Gastroesophageal sphincter (tissue), 4 donors: ENCODE measurements around the gene ISCA2. TPM values are rescaled to one million over a fixed set of nuclear protein-coding genes. Genes with fewer than 3 reads are reported as not detected.
A peak's percentile ranks its signal among the peaks of the same experiment; 100 is the strongest.

ENCODE experiments used
- ATAC-seq: fragments of 150-250 bp; one replicate; pipeline ENCODE4 v1.9.1; 2016; ENCODE audit warnings: mild to moderate bottlenecking, moderate library complexity
- H3K27ac ChIP-seq, 4 donors: fragments of 200-600 bp; sonication (generic) in 3 of 4; 1 replicate in 3 of 4; 2 replicates in 1 of 4; pipeline ENCODE4 v1.5.1; 2016 to 2019
- H3K27me3 ChIP-seq: fragments of 200-600 bp; sonication (generic); one replicate; pipeline ENCODE4 v1.5.1; 2019
- H3K36me3 ChIP-seq, 2 donors: fragments of 200-600 bp; sonication (generic); one replicate each; pipeline ENCODE4 v1.5.1; 2019; ENCODE audit warnings: control low read depth in 1 of 2
- H3K4me1 ChIP-seq, 3 donors: fragments of 200-600 bp; sonication (generic); 1 replicate in 2 of 3; 2 replicates in 1 of 3; pipeline ENCODE4 v1.5.1; 2016 to 2019; ENCODE audit warnings: control low read depth in 2 of 3
- H3K4me3 ChIP-seq, 2 donors: fragments of 200-600 bp; sonication (generic); one replicate each; pipeline ENCODE4 v1.5.1; 2019; ENCODE audit warnings: mild to moderate bottlenecking in 1 of 2, moderate library complexity in 1 of 2
- H3K9me3 ChIP-seq, 3 donors: fragments of 200-600 bp; sonication (generic); one replicate each; pipeline ENCODE4 v1.5.1; 2017 to 2019; ENCODE audit warnings: control low read depth in 2 of 3
- EP300 ChIP-seq: sonication (generic); formaldehyde crosslinking; IDR thresholded peaks from one replicate; pipeline ENCODE4 v1.6.1; 2017; ENCODE audit warnings: antibody characterized with exemption, mild to moderate bottlenecking
- POLR2A ChIP-seq, 2 donors: fragments of 450-650 bp; IDR thresholded peaks; one replicate each; pipeline ENCODE4 v1.6.1; 2017; ENCODE audit warnings: antibody characterized with exemption in 2 of 2, mild to moderate bottlenecking in 2 of 2, moderate library complexity in 1 of 2
- POLR2AphosphoS5 ChIP-seq: sonication (generic); formaldehyde crosslinking; IDR thresholded peaks from one replicate; pipeline ENCODE4 v1.6.1; 2017; ENCODE audit warnings: antibody characterized with exemption
- WGBS, 2 donors: methylation state at CpG; one replicate each; pipeline ENCODE4 v1.1.5; 2018; ENCODE audit warnings: low coverage in 1 of 2; 5-methylcytosine and 5-hydroxymethylcytosine counted together
- total RNA-seq, 4 donors: library from RNA; depleted of rRNA; stranded (reverse); fragments of >200 nt; gene quantifications; one replicate each; pipeline ENCODE4 v1.1.0, GENCODE V29; 2016
- TF ChIP-seq, protein P1 (sequence below), 4 experiments: fragments of 200-600 bp in 2 of 4; fragments of 450-650 bp in 2 of 4; sonication (generic) in 1 of 4; IDR thresholded peaks; one replicate each; pipeline ENCODE4 v1.5.1; 2017 to 2019; ENCODE audit warnings: antibody characterized with exemption in 4 of 4, mild to moderate bottlenecking in 2 of 4, moderate library complexity in 2 of 4

The ISCA2 gene
- total RNA-seq, 4 donors from 2014 or later: 10.6 to 16.3 (median 10.9) TPM

DNA sequence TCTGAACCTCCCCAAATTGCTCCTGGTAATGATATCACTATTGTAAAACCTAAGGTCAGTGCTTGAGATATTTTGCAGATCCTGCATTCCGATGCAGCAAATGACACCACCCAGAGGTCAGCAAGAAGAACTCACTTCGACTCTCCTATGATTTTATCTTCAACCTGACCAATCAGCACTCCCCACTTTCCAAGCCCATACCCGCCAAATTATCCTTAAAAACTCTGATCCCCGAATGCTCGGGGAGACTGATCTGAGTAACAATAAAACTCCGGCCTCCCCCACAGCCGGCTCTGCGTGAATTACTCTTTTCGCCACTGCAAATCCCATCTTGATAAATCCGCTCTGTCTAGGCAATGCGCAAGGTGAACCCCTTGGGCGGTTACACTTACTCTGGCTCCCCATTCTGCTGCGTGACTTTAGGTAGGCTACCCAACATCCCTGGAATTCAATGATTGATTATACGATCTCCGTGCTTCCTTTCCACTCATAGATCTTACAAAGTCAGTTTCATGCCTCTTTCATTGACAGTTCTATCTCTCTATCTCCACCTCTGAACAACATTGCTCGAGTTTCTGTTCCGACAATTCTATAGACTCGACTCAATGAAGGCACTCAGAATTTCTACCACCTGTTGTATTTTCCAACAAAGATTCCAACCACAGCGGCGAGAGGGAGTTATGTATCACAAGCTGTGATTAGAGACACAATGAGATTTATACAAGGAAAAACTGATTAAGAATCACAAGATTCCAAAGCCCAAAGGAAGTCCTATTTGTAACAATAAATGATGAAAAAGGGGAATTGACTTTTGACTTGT is 1.4 kb upstream of the ISCA2 start:
- Histone ChIP-seq H3K27ac (peak overlapping the region; percentile 87 to 95 (median 91)), H3K9me3 (no peaks in the 10 kb centered on the region), H3K4me1 (peaks cover 6 to 60% (median 7%) of the 10 kb centered on the region in 3 donors), H3K36me3 (peaks cover 0 to 17% of the 10 kb centered on the region in 2 donors), H3K27me3 (no peaks in the 10 kb centered on the region), H3K4me3 (peak overlapping the region; percentile 83 to 90)
- 8 to 16% methylated on average over 15 to 20 of the region's 20 CpGs for WGBS, 2 donors
- TF ChIP-seq, protein P1, sequence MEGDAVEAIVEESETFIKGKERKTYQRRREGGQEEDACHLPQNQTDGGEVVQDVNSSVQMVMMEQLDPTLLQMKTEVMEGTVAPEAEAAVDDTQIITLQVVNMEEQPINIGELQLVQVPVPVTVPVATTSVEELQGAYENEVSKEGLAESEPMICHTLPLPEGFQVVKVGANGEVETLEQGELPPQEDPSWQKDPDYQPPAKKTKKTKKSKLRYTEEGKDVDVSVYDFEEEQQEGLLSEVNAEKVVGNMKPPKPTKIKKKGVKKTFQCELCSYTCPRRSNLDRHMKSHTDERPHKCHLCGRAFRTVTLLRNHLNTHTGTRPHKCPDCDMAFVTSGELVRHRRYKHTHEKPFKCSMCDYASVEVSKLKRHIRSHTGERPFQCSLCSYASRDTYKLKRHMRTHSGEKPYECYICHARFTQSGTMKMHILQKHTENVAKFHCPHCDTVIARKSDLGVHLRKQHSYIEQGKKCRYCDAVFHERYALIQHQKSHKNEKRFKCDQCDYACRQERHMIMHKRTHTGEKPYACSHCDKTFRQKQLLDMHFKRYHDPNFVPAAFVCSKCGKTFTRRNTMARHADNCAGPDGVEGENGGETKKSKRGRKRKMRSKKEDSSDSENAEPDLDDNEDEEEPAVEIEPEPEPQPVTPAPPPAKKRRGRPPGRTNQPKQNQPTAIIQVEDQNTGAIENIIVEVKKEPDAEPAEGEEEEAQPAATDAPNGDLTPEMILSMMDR (IDR thresholded peaks at IDR 0.05): peak in 1 of 4 experiments; percentile 15
- TF ChIP-seq POLR2AphosphoS5: no peak
- no peak for ATAC-seq

DNA sequence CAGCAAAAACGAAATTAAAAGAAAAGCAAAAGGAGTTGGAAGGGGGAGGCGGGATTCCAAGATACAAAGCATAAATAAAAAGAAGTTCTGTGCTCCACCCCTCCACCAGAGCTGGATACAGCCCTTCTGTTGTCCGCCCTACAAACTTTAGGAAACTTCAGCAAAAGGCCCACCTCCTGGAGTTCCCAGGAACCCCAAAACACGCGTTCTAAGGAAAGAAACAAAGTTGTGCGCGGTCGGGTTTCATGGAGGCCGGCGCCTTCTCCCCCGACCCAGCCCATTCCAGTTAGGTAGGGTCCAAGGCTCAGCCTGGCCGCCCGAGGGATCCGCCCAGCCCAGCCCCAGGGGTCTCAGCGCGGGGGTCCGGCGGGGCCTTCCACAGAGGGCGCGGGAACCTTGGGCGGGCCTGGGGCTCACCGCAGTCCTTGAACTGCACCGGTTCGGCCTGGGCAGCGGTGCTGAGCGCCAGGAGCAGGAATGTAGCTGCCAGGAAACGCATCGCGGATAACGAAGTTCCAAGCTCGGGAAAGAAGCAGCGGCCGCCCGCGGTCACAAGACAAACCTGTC is 706 bp upstream of the ISCA2 start, which contains the start of gene NPC2:
Gene NPC2 (minus strand): TSS at position 530 of the 567 bp plus-strand sequence. CDS start 31 bp downstream, at position 499.
- TF ChIP-seq POLR2A (IDR thresholded peaks at IDR 0.05) (peak; percentile 51 to 57), EP300 (no peak), POLR2AphosphoS5 (peak; percentile 73)
- TF ChIP-seq, protein P1 (IDR thresholded peaks at IDR 0.05): peak in 2 of 4 experiments; percentile 8 to 14
- no peaks in the 10 kb centered on the region for H3K9me3 ChIP-seq
- H3K4me1 ChIP-seq: peaks cover 6 to 60% (median 7%) of the 10 kb centered on the region in 3 donors
- H3K36me3 ChIP-seq: peaks cover 0 to 13% of the 10 kb centered on the region in 2 donors
- H3K27ac ChIP-seq: peak within 1 kb of the TSS; percentile 87 to 95 (median 91)
- no peaks in the 10 kb centered on the region for H3K27me3 ChIP-seq
- H3K4me3 ChIP-seq: peak within 1 kb of the TSS; percentile 83 to 90
- no peak for ATAC-seq
- 0 to 1% methylated on average over 8 to 9 of the region's 35 CpGs for WGBS, 2 donors

DNA sequence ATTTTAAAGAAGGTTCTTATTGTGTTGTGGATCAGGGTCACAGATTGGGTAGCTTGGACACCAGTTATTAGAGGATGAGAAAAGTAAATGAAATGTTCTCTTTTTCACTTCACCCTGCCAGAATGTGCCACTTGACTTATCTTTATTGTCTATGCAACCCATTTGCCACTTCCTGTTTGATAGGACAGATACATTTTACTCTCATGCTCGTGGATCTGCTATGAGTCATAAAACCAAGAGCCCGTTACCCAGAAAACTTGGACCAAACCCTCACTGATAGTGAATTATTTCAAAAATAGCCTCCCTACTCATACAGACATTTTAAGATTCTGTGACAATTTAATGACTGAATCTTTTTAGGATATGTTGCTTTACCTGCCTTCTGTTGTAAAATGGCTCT is 1.8 kb downstream of the ISCA2 start:
- H3K9me3 ChIP-seq: no peaks in the 10 kb centered on the region
- H3K4me1 ChIP-seq: peaks cover 6 to 40% (median 7%) of the 10 kb centered on the region in 3 donors
- peaks cover 0 to 25% of the 10 kb centered on the region in 2 donors for H3K36me3 ChIP-seq
- TF ChIP-seq EP300: no peak
- H3K27me3 ChIP-seq: no peaks in the 10 kb centered on the region
- no peak for ATAC-seq
- no peak overlapping the region for H3K4me3 ChIP-seq
- H3K27ac ChIP-seq: no peak overlapping the region
- 26 to 40% methylated on average over 2 of the region's 2 CpGs for WGBS, 2 donors

DNA sequence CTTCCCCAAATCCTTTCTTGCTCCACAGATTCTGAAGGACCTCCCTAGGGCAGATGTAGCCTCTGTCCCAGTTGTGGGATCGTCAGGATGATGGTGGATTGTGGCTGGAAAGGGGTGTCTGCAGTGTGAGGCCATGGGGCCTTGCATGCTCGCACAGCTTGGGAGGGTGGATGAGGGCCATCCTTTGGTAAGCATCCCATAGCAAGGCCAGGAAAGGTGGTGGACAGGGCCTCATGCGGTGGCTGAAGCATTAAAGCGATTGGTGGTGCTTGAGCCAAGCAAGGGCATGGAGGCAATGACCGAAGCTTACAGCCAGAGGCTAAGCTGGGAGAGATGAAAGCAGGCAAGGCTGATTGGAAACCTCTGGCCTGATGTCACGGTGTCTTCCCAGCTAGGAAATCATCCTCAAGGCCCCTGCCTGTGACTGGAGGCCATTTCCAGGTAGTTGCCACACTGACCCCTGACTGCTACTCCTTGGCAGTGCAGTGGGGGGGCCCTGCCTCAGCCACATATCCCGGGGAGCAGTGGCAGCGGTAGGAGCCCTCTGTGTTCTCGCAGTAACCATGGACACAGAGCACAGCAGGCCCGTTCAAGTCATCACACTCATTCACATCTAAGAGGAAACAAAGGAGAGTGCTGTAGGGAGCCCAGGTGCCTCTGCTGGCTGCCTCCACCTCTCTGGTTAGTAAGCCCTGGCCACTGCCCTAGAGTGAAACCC is 7.0 kb downstream of the ISCA2 start:
- H3K4me3 ChIP-seq: no peak overlapping the region
- no peak for ATAC-seq
- H3K27me3 ChIP-seq: no peaks in the 10 kb centered on the region
- 83 to 87% methylated on average over 1 to 3 of the region's 10 CpGs for WGBS, 2 donors
- H3K9me3 ChIP-seq: no peaks in the 10 kb centered on the region
- TF ChIP-seq POLR2AphosphoS5 (no peak), EP300 (no peak), POLR2A (IDR thresholded peaks at IDR 0.05) (no peak)
- TF ChIP-seq, protein P1 (IDR thresholded peaks at IDR 0.05): no peak
- peaks cover 0 to 24% (median 5%) of the 10 kb centered on the region in 3 donors for H3K4me1 ChIP-seq
- peaks cover 0 to 59% of the 10 kb centered on the region in 2 donors for H3K36me3 ChIP-seq
- peak overlapping the region in 1 of 4 donors; percentile 36 for H3K27ac ChIP-seq

DNA sequence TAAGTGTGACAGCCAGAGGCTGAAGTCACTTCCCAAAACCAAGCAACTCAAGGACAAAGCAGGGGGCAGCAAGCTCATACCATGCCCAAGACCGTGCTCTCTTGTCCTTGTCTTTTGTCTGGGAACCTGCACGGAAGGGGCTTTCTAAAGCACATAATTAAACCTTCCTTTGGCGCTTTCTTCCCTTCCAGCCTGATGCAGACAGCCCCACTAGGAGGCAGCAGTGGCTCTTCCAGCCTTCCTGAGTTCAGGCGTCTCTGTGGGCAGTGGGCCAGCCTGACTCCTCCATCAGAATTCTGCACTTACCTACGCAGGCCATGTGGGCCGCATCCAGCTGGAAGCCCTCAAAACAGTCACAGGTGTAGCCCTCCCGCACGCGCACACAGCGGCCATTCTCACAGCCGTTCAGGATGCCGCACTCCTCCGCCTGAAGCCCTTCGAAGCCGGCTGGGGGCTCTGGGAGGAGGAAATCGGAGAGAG is 7.6 kb downstream of the ISCA2 start:
- 18 to 40% methylated on average over 3 to 4 of the region's 16 CpGs for WGBS, 2 donors
- Histone ChIP-seq H3K27ac (peak overlapping the region in 2 of 4 donors; percentile 10 to 36), H3K27me3 (no peaks in the 10 kb centered on the region), H3K4me3 (no peak overlapping the region), H3K9me3 (no peaks in the 10 kb centered on the region), H3K4me1 (peaks cover 0 to 23% (median 5%) of the 10 kb centered on the region in 3 donors), H3K36me3 (peaks cover 0 to 62% of the 10 kb centered on the region in 2 donors)
- TF ChIP-seq EP300: no peak
- peak; percentile 73 for TF ChIP-seq POLR2AphosphoS5
- TF ChIP-seq, protein P1 (IDR thresholded peaks at IDR 0.05): peak in 3 of 4 experiments; percentile 77 to 80 (median 79)
- TF ChIP-seq POLR2A (IDR thresholded peaks at IDR 0.05): no peak
- ATAC-seq: peak; percentile 81
